GM19395 (cell line): ENCODE data around the gene MPPED2.

Source experiments
- ATAC-seq: cut with Tn5 transposase; IDR thresholded peaks from one replicate; pipeline ENCODE4 v1.9.1; 2021; ENCODE audit warnings: mild to moderate bottlenecking, moderate library complexity; ENCODE audit not compliant: unreplicated experiment

The MPPED2 gene

GRCh38 chr11:30423886-30424285 lies 162.3 kb downstream of the MPPED2 start:
- no peak for ATAC-seq

GRCh38 chr11:30423279-30423648 lies 162.9 kb downstream of the MPPED2 start:
- no peak for ATAC-seq

- ATAC-seq = no peak
These were observed 163.5 kb downstream of the MPPED2 start for GRCh38 chr11:30422447-30423278.

- ATAC-seq = no peak
These were observed 165.8 kb downstream of the MPPED2 start for GRCh38 chr11:30420233-30420787.

GRCh38 chr11:30414806-30415205 lies 171.3 kb downstream of the MPPED2 start:
- ATAC-seq = no peak

- no peak for ATAC-seq
These were observed 171.9 kb downstream of the MPPED2 start for GRCh38 chr11:30414244-30414643.

GRCh38 chr11:30412509-30412908 lies 173.6 kb downstream of the MPPED2 start:
- no peak for ATAC-seq

GRCh38 chr11:30411383-30411782 lies 174.8 kb downstream of the MPPED2 start:
- no peak for ATAC-seq

- no peak for ATAC-seq
These were observed 179.0 kb downstream of the MPPED2 start for GRCh38 chr11:30406978-30407762.

GRCh38 chr11:30405385-30405784 lies 180.8 kb downstream of the MPPED2 start:
- ATAC-seq = no peak

- ATAC-seq = no peak
These were observed 182.0 kb downstream of the MPPED2 start for GRCh38 chr11:30404136-30404535.

GRCh38 chr11:30395751-30396150 lies 190.4 kb downstream of the MPPED2 start:
- no peak for ATAC-seq

- ATAC-seq = no peak
These were observed 193.1 kb downstream of the MPPED2 start for GRCh38 chr11:30393012-30393411.

- ATAC-seq = no peak
These were observed 193.8 kb downstream of the MPPED2 start for GRCh38 chr11:30392221-30392784.

GRCh38 chr11:30388957-30389356 lies 197.2 kb downstream of the MPPED2 start:
- ATAC-seq = no peak

- ATAC-seq = no peak
These were observed 198.0 kb downstream of the MPPED2 start for GRCh38 chr11:30387891-30388861.

GRCh38 chr11:30381879-30382278 lies 204.3 kb downstream of the MPPED2 start:
- ATAC-seq = no peak

GRCh38 chr11:30380846-30381245 lies 205.3 kb downstream of the MPPED2 start:
- no peak for ATAC-seq

GRCh38 chr11:30377347-30377746 lies 208.8 kb downstream of the MPPED2 start:
- no peak for ATAC-seq

- no peak for ATAC-seq
These were observed 216.0 kb downstream of the MPPED2 start for GRCh38 chr11:30370164-30370563.
